ENCODE measurements around the gene WDR82.
A peak's percentile ranks its signal among the peaks of the same experiment; 100 is the strongest.

Gene WDR82, protein sequence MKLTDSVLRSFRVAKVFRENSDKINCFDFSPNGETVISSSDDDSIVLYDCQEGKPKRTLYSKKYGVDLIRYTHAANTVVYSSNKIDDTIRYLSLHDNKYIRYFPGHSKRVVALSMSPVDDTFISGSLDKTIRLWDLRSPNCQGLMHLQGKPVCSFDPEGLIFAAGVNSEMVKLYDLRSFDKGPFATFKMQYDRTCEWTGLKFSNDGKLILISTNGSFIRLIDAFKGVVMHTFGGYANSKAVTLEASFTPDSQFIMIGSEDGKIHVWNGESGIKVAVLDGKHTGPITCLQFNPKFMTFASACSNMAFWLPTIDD

GRCh38 chr3:52278510-52279069, at the start of gene WDR82:
Gene WDR82 (minus strand): TSS chr3:52278649. CDS start chr3:52278361, 288 bp downstream.
- peak; percentile 86 for DNase-seq
- in situ Hi-C loops (cut with MboI; ENCODE audit: low pct_unique_long_range_greater_than_20kb, low sequenced_read_pairs), result no loop called here

GRCh38 chr3:52327486-52328290, 49.2 kb upstream of the WDR82 start:
- in situ Hi-C loops (cut with MboI; ENCODE audit: low pct_unique_long_range_greater_than_20kb, low sequenced_read_pairs), result no loop called here
- no peak for DNase-seq

DNA sequence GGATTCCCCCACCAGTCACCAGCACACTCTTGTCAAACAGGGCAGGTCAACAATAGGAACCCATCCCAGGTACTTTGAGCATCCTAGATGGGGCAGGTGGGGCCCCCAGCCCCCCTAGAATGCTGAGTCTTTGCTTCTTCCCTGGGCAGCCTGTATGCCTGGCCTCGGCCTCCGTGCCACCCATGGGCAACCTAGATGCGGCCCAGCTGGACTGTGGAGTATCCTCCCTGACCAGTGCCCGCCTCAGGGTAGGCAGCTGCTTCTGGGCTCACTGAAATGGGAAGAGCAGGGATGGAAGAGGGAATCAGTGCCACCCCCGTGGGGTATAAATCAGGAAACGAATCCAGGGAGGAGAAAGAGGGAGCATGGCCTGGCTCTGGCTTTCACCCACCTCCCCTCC, 48.5 kb upstream of the WDR82 start:
- DNase-seq, result no peak
- in situ Hi-C loops (cut with MboI; ENCODE audit: low pct_unique_long_range_greater_than_20kb, low sequenced_read_pairs), result no loop called here

GRCh38 chr3:52325686-52326085, 47.2 kb upstream of the WDR82 start:
- in situ Hi-C loops (cut with MboI; ENCODE audit: low pct_unique_long_range_greater_than_20kb, low sequenced_read_pairs), result no loop called here
- no peak for DNase-seq

DNA sequence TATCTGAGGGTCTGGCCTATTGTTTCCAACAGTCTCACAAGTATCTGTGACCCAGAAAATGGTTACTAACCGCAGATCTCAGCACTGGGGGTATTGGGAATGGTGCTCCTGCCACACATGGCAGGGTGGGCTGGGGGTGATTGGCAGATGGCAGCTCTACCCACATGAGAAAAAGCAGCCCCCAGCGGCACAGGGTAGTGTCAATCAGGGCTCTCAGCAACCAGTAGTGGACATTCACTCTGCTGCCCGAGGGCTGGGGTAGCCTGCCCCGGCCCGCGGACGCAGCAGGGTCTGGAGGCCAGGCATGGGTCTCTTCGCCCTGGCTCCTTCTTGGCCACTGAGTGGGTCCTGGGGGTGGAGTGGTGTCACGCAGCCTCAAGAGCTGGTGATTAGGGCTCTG, 46.2 kb upstream of the WDR82 start:
- no peak for DNase-seq
- in situ Hi-C loops (cut with MboI; ENCODE audit: low pct_unique_long_range_greater_than_20kb, low sequenced_read_pairs), result no loop called here

DNA sequence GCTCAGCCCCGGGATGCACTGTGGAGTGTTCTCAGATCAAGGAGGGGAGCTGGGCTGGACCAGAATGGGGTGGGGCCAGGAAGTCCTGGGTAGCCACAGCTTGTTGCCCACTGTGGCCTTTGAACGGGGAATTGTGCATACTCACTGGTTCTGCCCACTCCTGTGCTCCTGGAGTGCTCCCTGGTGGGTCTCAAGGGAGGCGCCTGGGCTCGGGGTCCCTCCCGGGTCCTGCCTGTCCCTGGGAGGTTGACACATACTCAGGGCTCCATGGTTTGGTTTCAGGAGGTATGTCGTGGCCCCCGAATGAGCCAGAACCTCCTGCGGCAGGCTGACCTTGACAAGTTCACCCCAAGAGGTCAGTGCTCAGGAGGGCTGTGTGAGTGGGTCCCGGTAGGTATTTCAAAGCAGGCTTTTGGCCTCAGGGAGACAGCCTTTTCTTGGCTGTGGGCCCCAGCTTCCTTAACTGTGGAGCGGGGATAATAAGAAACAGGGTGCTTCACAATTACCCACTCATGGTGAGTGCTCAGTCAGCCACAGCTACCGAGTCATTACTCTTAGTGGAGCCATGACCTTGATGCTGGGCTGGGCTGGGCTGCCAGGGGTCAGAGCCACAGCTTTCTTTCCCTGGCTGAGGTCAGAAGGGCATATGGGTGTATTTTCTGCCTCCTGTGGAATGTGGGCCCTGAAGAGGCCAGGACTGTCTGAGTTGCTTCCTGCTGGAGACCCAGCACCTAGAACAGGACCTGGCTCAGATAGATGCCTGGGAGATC, 45.3 kb upstream of the WDR82 start:
- in situ Hi-C loops (cut with MboI; ENCODE audit: low pct_unique_long_range_greater_than_20kb, low sequenced_read_pairs), result no loop called here
- no peak for DNase-seq

- no peak for DNase-seq
- in situ Hi-C loops (cut with MboI; ENCODE audit: low pct_unique_long_range_greater_than_20kb, low sequenced_read_pairs), result no loop called here
Observed at GRCh38 chr3:52322466-52322865, 44.0 kb upstream of the WDR82 start.

DNA sequence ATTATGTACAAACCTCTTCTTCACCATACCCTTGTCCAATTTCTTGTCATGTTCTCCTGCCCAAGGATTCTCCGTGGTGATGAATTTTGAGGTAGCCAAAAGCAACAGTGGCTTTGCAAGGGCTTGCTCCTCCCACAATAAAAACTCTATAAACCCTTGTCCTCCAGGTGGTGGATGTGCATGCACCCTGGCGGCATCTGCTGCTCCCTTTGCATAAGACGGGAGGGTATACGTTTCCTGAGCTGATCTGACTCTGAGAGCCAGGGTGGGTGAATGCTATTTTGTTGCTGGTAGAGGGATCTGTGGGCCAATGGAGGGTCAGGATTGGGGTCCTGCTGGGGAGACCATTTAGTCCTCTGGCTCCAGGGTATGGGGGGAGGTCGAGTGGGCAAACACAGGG, 43.0 kb upstream of the WDR82 start:
- DNase-seq, result no peak
- in situ Hi-C loops (cut with MboI; ENCODE audit: low pct_unique_long_range_greater_than_20kb, low sequenced_read_pairs), result no loop called here

GRCh38 chr3:52319921-52320595, 41.6 kb upstream of the WDR82 start:
- DNase-seq, result no peak
- in situ Hi-C loops (cut with MboI; ENCODE audit: low pct_unique_long_range_greater_than_20kb, low sequenced_read_pairs), result no loop called here

DNA sequence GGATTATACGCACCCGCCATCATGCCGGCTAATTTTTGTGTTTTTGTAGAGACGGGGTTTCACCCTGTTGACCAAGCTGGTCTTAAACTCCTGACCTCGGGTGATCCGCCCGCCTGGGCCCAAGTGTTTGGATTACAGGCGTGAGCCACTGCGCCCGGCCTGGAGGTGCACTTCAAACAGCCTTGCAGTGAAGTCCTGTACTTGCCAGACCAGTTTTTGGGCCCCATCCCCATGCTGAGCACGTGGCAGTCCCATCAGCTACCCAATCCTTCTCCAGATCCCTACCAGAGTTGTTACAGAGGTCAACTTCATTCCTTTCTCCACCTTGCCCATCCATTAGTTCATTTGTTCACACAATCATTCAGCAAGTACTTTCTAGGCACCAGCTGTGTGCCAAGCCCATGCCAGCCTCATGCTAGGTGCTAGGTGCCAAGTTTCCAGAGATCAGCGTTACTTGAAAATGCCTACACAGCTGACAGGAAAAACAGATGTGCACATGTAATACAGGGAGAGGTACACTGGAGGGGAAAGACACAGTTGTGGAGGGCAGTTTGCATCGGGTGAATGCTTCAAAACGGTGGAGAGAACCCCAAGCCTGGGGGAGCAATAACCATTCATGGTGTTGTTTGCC, 39.9 kb upstream of the WDR82 start:
- DNase-seq, result no peak
- in situ Hi-C loops (cut with MboI; ENCODE audit: low pct_unique_long_range_greater_than_20kb, low sequenced_read_pairs), result no loop called here

- in situ Hi-C loops (cut with MboI; ENCODE audit: low pct_unique_long_range_greater_than_20kb, low sequenced_read_pairs), result no loop called here
- DNase-seq, result no peak
Observed at GRCh38 chr3:52317208-52318000, 39.0 kb upstream of the WDR82 start.

DNA sequence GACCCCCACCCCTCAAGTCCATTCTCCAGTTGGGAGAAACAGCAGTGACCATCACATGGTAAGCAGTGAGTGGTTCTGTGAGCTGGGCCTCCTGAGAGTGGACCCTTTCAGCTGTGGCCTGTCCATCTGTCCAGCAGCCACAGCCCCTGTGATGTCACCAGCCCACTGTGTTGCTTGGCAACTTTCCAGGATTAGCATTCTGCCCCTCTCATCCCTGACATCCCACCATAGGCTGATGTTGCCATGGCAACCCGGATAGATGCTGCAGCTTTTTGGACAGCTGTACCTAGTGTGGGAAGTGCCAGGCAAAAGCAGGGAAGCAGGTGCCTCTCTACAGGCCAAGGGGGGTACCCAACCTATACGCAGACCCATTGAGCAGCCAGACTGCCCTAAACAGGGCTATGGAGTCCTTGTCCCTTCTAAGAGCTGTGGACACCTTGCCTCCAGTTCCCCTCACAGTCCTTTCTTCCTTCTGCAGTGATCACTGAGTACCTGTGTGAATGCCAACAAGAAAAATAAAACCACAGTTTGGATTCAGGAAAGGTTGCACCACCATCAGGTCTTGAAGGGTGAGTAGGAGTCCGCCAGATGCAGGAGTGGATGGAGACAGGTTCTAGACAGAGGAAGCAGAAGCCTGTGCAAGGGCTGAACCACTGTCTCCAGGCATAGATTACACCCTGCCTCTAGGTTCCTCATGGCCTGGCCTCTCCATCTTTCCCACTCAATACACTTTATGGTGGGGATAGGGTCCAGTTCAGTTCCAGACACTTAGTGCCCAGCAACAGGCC, 37.7 kb upstream of the WDR82 start, which contains the start of gene DNAH1:
Gene DNAH1 (plus strand): TSS at position 343 of the 788 bp plus-strand sequence. CDS start 6,124 bp downstream, outside the sequence.
- in situ Hi-C loops (cut with MboI; ENCODE audit: low pct_unique_long_range_greater_than_20kb, low sequenced_read_pairs), result no loop called here

DNA sequence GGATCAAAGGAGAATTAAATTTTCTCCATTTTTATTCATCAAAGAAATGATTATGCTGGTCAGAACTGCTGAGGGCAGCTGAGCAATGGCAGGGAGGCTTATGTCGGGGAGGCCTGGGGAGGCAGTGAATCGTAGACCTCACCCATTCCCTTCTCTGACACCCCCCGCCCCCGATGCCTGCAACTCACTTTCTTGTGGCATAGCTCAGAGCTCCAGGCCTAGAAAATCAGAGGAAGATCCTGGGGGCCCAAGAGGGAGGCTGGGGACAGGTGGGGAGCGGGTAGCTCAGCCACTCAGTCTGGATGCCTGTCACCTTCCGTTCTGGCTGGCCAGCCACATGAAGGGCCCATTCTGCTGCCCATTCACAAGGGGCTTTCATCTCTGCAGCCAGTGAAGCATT, 36.6 kb upstream of the WDR82 start:
- no peak for DNase-seq
- in situ Hi-C loops (cut with MboI; ENCODE audit: low pct_unique_long_range_greater_than_20kb, low sequenced_read_pairs), result no loop called here

More for the DNA sequence above, 37.7 kb upstream of the WDR82 start, which contains the start of gene DNAH1:
- DNase-seq, result no peak

GRCh38 chr3:52314489-52314888, 36.0 kb upstream of the WDR82 start:
- in situ Hi-C loops (cut with MboI; ENCODE audit: low pct_unique_long_range_greater_than_20kb, low sequenced_read_pairs), result no loop called here
- DNase-seq, result no peak

DNA sequence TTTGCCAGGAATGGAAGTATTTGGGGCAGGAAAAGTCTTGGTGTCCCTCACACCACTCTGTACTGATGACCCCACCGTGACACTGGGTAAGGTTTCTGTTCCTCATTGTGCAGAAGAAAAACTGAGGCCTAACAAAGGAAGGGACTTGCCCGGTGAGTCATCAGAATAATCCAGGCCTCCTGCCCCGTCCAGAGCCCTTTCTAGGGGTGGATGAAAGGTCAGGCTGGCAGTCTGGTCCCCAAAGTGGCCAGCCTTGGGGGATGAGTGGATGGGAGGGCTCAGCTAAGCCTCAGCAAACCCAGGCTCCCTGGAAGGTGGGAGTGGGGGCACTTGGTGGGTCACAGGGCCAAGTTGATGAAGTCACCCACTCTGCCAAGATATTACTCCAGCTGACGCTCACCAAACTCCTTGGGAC, 35.3 kb upstream of the WDR82 start:
- DNase-seq, result no peak
- in situ Hi-C loops (cut with MboI; ENCODE audit: low pct_unique_long_range_greater_than_20kb, low sequenced_read_pairs), result no loop called here

DNA sequence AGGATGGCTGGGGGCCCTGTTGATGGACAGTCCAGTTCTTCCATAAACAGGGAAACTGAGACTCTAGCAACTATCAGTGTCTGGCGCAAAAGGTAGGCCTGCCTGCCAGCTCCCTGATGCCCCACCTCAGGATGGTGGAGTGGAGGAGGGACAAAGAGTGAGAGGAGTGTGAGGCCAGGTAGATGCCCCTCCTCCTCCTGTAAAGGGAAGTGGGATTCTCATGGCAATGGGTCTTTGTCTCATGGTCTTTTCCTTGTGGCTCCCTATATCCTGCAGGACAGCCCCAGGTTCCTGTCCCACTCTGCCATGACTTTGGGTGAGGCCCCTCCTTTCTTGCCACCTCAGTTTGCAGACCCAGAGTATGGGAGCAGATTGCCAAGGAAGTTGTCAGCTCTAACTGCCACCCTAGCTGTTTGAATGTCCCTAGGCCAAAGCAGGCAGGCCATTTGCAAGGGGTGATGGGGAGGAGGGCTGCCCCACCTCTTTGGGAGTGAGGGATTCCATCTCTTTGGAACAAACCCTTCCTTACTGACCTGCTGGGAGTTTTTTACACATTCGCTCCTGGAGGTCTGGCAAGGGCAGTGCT, 34.8 kb upstream of the WDR82 start:
- in situ Hi-C loops (cut with MboI; ENCODE audit: low pct_unique_long_range_greater_than_20kb, low sequenced_read_pairs), result no loop called here
- DNase-seq, result no peak
